ENCODE results near the gene LGALS7.

DNA sequence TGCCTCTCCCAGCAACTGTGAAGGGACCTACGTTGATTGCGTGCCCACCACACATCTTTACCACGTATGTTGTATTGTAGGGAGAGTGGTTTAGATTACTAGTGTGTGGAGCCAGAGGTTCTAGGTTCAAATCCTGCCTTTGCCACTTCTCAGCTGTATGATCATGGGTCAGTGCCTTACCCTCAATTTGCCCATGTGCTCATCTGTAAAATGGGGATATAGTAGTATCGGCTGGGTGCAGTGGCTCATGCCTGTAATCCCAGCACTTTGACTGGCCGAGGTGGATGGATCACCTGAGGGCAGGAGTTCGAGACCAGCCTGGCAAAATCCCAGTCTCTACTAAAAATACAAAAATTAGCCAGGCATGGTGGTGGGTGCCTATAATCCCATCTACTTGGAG is 40.0 kb upstream of the LGALS7 start:
- TF ChIP-seq, protein P1, sequence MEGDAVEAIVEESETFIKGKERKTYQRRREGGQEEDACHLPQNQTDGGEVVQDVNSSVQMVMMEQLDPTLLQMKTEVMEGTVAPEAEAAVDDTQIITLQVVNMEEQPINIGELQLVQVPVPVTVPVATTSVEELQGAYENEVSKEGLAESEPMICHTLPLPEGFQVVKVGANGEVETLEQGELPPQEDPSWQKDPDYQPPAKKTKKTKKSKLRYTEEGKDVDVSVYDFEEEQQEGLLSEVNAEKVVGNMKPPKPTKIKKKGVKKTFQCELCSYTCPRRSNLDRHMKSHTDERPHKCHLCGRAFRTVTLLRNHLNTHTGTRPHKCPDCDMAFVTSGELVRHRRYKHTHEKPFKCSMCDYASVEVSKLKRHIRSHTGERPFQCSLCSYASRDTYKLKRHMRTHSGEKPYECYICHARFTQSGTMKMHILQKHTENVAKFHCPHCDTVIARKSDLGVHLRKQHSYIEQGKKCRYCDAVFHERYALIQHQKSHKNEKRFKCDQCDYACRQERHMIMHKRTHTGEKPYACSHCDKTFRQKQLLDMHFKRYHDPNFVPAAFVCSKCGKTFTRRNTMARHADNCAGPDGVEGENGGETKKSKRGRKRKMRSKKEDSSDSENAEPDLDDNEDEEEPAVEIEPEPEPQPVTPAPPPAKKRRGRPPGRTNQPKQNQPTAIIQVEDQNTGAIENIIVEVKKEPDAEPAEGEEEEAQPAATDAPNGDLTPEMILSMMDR (IDR thresholded peaks at IDR 0.05): no peak
- no peak for TF ChIP-seq POLR2AphosphoS5 (IDR thresholded peaks at IDR 0.05)
